ENCODE measurements around the gene TIAM1.

The TIAM1 gene

DNA sequence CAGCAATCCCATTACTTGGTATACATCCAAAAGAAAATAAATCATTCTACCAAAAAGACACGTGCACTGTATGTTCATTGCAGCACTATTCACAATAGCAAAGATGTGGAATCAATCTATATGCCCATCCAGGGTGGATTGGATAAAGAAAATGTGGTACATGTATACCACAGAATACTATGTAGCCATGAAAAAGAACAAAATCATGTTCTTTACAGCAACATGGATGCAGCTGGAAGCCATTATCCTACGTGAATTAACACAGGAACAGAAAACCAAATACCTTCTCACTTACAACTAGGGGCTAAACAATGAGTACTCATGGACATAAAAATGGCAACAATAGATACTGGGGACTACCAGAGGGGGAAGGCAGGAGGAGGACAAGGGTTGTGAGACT lies 147.3 kb downstream of the TIAM1 start:
- DNase-seq (ENCODE audit: extremely low read depth, low read depth): no peak
- TF ChIP-seq, protein P1, sequence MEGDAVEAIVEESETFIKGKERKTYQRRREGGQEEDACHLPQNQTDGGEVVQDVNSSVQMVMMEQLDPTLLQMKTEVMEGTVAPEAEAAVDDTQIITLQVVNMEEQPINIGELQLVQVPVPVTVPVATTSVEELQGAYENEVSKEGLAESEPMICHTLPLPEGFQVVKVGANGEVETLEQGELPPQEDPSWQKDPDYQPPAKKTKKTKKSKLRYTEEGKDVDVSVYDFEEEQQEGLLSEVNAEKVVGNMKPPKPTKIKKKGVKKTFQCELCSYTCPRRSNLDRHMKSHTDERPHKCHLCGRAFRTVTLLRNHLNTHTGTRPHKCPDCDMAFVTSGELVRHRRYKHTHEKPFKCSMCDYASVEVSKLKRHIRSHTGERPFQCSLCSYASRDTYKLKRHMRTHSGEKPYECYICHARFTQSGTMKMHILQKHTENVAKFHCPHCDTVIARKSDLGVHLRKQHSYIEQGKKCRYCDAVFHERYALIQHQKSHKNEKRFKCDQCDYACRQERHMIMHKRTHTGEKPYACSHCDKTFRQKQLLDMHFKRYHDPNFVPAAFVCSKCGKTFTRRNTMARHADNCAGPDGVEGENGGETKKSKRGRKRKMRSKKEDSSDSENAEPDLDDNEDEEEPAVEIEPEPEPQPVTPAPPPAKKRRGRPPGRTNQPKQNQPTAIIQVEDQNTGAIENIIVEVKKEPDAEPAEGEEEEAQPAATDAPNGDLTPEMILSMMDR (IDR thresholded peaks at IDR 0.05; ENCODE audit: low read depth, low read length): no peak

DNA sequence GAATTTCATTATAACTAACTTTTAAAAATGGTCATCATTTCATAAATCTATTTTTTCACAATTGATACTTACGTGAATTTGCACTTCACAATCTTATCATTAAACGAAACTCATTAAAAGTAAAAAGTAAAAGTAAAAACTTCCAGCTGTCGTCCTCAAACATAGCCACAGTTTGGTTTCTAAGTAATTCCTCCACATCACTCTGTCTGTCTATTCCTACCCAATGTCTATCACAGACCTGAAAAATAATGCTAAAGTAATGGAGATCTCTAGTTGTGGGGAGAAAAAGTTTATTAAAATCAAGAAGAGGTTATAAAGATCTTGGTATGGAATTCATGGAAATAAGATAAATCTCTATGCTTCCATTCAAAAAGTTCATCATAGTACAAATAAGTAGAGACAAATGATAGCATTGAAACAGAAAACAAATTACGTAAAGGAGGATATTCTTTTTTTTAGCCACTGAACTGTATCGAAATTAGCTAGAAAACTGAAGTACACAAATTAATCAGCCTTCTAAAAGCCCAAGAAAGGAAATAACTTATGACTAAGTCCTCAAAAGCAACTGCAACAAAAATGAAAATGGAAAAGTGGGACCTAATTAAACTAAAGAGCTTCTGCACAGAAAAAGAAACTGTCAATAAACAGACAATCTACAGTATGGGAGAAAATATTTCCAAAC lies 148.6 kb downstream of the TIAM1 start:
- TF ChIP-seq, protein P1 (IDR thresholded peaks at IDR 0.05; ENCODE audit: low read depth, low read length): no peak
- DNase-seq (ENCODE audit: extremely low read depth, low read depth): no peak

DNA sequence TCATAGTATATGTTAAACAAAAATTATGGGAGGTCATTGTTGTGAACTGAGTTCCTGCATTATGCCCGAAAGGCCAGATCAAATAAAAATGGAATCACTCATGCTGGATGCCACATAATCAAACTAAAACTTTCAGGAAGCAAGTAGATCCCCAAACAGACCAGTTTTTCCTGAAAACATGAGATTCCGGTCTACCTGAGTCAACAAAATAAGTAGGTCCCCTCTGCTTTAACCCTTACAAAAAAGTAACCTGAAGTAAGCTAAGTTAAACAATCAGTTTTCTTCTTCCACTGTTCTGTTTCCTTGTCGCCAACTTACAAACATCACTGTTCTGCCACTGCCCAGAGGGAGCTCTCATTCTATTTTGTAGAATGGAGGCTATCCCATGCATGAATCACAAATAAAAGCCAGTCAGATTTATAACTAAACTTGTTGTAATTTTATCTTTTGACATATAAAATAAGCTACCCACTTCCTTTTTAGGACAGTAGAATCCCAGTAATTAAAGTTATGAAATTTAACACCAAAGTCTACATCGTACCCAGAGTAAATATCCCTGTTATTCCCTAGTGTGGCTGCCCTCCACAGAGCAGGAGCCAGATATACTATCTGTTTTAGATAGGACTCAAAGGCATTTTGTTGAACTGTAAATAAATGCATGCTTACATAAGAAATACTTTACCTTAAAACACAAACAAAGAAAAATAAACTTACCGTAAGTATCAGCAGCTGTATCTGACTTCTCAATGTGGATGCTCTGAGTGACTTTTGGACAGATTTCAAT lies 149.4 kb downstream of the TIAM1 start:
- TF ChIP-seq, protein P1 (IDR thresholded peaks at IDR 0.05; ENCODE audit: low read depth, low read length): no peak
- DNase-seq (ENCODE audit: extremely low read depth, low read depth): no peak

DNA sequence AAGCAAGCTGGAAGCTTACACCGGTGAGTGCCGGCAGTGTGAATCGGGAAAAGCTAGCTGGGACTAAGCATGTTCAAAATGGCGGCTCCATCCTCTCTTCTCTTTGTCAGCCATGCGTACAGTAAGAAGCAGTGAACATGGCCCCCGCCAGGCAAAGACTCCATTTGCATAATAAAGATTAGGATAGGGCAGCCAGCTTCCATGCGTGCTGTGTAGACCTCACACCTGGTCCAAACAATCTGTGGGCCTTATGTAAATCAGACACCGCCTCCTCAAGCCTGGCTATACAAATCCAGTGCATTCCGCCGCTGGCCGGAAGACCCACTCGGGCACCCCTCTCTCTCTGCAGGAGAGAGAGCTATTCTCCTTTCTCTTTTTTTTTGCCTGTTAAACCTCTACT lies 150.3 kb downstream of the TIAM1 start:
- TF ChIP-seq, protein P1 (IDR thresholded peaks at IDR 0.05; ENCODE audit: low read depth, low read length): no peak
- no peak for DNase-seq (ENCODE audit: extremely low read depth, low read depth)

DNA sequence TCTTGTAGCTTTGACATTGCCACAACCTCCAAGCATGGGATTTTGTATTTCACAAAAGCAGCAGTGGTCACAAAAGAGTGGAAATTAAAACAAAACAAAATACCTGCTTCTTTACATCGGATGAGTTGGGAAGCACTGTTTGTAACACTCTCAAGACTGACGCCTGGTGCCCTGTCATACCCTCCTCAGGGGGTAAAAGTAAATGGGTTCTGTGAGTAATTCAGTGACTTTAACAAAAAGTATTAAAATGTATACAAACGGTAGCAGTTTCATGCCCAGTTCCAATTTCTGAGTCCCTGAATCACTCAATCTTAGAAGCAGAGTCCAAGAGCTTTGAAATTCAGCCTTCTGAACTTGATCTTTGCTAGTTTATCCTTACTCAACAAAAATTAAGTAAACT lies 152.5 kb downstream of the TIAM1 start:
- TF ChIP-seq, protein P1 (IDR thresholded peaks at IDR 0.05; ENCODE audit: low read depth, low read length): no peak
- DNase-seq (ENCODE audit: extremely low read depth, low read depth): no peak

DNA sequence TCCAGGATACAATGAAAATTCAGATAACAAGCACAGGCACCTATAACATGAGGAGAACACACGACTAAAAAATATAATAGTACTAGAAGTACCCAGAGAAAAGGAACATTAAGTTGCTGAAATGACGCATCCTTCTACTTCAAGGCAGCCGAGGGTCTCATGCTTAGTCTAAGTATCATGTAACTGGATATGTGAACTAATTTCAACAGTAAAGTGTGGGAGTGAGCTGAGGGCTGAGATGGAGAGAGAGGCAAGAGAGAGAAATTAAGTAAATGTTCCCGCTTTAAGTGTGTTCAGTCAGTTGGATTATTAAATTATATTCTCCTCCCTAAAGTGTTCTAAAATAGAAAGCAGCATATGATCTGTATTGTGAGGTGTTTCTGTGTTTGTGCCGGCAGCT lies 153.5 kb downstream of the TIAM1 start:
- TF ChIP-seq, protein P1 (IDR thresholded peaks at IDR 0.05; ENCODE audit: low read depth, low read length): no peak
- DNase-seq (ENCODE audit: extremely low read depth, low read depth): no peak

DNA sequence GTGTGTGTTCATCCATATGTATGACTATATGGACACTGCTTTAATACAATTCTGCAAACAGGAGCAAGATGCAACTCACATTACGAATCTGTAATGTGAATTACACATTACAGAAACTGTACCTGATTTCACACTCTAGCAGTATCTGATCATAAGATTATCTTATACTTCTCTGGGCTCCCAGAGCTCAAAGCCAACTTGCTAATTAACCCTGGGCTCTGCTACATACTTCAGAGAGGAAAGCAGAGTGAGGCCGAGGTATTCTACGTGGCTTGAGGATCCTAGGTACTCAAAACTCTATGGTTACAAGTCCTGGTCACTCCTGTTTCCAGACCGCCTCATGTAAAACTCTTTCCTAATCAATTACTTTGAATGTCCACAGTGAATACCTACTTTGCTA lies 156.6 kb downstream of the TIAM1 start:
- TF ChIP-seq, protein P1 (IDR thresholded peaks at IDR 0.05; ENCODE audit: low read depth, low read length): no peak
- DNase-seq (ENCODE audit: extremely low read depth, low read depth): no peak
